ENCODE data around the gene ZKSCAN3. TPM values are rescaled to one million over a fixed set of nuclear protein-coding genes. Genes with fewer than 3 reads are reported as not detected.
"Not testable (repeated sequence)": the region's sequence is repeated elsewhere in the genome, so short reads cannot be mapped to it uniquely, and the experiment has no call there.

ZKSCAN3 gene
- total RNA-seq, 2 donors from 2014 or later: 4.0 to 4.5 TPM

DNA sequence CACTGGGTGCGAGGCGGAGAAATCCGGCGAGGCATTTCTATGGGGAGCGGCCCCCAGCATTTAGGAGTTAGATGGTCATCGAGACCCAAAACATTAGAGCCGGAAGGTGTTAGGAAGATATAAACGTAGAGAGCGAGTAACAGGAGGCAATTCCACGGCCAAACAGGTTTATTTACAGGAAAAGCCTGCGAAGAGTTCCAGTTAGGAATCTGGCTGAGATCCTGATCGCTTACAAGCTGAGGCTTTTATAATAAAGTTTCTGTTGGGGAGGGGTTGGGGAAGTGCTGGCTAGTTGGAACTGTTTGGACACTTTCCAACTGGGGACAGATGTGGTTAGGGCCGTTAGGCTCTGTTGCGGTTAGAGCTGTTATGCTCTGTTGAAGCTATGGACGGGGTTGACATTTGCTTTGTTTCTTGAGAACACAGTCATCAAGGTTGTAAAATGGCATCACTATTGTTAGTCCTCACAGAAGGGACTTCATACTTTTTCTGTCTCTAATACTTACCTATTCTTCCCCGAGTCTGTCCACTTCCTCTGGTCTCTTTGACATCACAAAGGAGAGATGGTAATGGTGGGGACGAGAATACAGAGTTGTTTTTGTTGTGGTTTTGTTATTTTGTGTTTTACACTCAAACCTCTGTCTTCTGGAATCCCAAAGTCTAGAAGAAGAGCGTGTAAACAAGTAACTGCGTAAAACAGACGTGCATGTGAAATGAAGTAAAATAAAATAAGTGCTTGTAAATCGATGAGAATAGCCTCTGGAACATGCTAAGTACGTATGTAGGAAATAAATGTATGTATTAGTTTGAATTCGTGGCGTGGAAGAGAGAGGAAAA, 13.2 kb upstream of the ZKSCAN3 start:
- no peak for DNase-seq (ENCODE audit: low spot score)
- intact Hi-C loops (cut with DNase I): no loop called here

DNA sequence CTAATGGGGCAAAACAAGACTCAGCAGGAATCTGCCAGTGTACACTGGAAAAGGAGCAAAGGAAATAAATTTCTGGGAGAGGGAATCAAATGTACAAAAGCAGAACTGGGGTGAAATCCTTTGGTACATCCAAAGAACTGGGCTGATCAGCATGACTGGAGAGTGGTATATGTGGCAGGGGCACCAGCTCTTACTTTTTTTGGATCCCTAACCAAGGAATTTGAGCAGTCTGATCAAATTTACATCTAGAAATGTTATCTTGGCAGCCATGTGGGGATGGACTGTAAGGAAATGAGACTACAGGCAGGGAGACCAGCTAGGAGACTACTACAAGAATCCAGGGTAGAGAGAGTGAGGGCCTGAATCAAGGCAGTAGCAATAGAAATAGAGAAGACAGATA, 12.6 kb upstream of the ZKSCAN3 start:
- no peak for DNase-seq (ENCODE audit: low spot score)
- intact Hi-C loops (cut with DNase I): no loop called here

DNA sequence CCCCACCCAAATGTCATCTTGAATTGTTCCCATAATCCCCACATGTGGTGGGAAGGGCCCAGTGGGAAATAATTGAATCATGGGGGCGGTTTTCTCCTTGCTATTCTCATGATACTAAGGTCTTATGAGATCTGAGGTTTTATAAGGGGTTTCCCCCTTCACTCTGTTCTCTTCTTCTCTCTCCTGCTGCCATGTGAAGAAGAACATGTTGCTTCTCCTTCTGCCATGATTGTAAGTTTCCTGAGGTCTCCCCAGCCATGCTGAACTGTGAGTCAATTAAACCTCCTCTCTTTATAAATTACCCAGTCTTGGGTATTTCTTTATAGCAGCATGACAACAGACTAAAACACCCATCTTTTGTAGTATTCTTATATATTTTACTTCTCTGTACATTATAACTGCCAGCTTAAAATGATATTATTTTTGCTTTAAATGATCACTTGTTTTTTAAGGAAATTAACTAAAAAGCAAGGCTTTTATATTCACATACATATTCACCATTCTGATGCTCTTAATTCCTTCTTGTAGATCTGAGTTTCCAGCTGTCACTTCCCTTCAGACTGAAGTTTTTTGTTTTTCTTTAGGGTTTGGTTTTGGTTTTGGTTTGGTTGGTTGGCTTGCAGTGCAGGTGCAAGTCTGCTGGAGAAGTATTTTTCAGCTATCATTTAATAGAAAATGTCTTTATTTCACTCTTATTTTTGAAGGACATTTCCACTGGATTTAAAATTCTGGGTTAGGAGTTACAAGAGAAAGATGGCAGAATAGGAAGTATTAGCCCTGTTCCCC, 9.2 kb upstream of the ZKSCAN3 start:
- intact Hi-C loops (cut with DNase I): no loop called here
- no peak for DNase-seq (ENCODE audit: low spot score)

DNA sequence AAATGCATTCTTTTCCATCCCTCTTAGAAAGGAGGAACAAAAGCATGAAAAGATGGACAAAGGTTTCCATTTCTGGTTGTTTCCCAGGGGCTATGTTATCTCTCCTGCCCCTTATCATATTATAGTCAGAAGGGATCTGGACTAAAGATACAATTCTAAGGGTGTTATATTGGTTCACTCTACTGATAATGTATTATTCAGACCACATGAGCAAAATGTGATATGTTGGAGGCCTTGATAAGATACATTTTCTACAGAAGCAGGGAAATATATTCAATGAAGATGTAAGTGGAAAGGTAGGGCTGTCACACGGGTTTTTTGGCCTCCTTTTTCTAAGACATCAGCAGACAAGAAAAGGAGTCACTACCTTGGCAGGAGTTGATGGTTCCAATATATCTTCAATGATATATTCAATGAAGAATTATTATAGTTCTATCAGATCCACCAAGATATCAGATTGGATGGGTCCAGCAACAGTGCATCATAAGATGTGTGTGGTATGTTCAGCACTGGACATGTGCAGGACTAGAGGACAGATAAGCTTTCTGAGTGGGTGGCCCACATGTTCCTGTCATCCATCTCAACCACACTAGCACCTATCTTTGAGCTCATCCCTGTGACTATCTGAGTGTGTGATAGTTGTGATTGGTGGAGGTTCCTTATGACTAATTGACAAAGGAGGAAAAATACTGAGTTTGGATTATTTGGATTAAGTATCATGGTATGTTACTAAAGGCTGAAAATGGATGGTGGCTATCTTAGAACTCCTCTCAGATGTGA, 5.7 kb upstream of the ZKSCAN3 start:
- DNase-seq (ENCODE audit: low spot score): no peak
- intact Hi-C loops (cut with DNase I): no loop called here

DNA sequence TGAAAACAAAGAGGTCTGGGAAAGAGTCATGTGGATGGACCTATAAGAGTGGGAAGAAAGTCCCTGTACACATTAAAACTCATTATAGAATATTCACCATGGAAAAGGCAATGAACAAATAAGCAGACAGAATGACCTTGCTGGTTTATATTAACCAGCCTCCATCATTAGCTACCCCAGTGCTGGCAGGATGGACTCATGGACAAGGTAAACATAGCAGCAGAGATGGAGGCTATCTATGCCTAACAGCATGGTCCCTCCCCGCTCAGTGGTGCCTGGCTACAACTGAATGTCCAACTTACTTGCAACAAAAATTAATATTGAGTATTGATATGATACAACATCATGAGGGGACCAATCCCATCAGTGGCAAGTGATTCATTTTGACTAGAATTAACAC, 4.5 kb upstream of the ZKSCAN3 start:
- intact Hi-C loops (cut with DNase I): no loop called here

DNA sequence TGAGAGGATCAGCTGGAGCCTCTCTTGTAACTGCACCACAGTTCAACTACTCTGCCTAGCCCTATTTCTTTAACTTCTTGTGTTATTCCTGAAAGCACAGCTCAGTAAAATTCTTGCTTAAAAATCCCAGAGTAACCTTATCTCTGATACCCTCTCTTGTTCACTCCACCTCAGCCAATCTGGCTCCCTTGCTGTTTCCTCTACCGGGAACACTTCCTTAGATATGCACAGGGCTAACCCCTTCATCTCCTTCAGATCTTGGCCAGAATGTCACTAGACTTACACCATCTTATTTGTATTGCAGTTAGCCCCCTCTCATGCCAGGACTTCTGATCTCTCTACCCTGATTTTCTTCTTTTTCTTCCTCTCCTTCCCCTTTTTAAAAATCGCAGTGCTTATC, 2.6 kb upstream of the ZKSCAN3 start:
- no peak for DNase-seq (ENCODE audit: low spot score)
- intact Hi-C loops (cut with DNase I): no loop called here

More for the DNA sequence above, 4.5 kb upstream of the ZKSCAN3 start:
- DNase-seq (ENCODE audit: low spot score): no peak

DNA sequence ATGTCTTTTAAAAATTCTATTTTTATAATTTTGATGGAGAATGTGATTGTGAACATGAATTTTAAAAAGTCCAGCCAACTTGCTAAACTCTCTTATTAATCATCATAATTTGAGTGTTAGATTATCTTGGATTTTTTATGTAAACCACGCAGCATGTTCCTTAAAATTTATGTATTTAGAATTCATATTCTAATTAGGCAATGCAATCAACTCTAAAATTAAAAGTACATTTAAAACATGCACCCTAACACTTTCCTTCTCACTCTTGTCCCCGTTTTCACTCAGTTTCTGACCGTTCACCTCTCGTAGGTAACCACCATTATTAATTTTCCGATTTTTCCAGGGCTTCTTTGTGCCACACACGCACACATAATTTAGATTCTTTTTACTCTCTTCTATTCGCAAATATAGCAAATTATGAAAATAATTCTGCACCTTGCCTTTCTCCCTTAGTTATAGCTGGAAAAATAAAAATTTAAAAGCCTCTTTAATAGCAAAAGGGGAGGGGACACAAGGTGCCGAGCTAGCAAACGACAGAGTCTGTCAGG, 329 bp upstream of the ZKSCAN3 start:
- DNase-seq (ENCODE audit: low spot score): no peak

DNA sequence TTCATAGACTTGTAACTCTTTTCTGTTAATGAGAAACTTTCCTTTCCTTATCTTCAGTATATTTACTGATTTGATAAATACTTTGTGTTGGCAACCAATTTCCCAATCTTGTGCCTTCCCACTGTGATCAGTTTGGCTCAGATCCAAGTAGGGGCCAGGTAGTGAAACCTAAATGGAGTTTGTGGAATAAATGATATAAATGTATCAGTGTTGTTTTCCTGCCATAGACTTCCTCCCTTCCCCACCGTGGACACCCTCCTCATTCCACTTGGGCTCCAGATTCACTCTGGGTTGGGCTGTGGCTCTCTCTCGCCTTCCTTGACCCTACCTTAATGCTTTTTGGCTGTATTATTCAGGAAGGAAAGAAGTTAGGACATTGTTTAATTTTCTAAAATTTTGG, 1.3 kb downstream of the ZKSCAN3 start:
- DNase-seq (ENCODE audit: low spot score): no peak
- intact Hi-C loops (cut with DNase I): loop anchor here (10.0 kb wide), 1 partner anchor 216 kb away; no protein-coding TSS in a partner anchor

More for the DNA sequence above, 329 bp upstream of the ZKSCAN3 start:
- intact Hi-C loops (cut with DNase I): no loop called here

DNA sequence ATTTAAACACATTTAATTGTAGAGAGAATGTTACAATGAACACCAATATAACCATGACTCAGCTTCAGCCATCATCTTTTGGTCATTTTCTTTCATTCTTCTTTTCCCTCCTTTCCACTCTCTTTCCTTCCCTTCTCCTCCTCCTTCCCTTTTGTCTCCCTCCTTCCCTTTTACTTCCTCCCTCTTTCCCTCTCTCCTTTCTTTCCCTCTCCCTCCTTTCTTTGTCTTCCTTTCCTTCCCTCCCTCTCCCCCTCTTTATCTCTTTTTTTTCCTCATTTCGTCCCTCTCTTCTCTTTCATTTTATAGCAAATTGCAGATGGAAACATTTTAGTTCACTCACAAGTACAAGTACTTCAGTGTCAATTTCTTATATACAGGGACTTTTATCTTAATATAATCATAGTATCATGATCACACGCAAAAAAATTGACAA, 1.8 kb downstream of the ZKSCAN3 start:
- intact Hi-C loops (cut with DNase I): loop anchor here (10.0 kb wide), 1 partner anchor 217 kb away; no protein-coding TSS in a partner anchor
- DNase-seq (ENCODE audit: low spot score): no peak

DNA sequence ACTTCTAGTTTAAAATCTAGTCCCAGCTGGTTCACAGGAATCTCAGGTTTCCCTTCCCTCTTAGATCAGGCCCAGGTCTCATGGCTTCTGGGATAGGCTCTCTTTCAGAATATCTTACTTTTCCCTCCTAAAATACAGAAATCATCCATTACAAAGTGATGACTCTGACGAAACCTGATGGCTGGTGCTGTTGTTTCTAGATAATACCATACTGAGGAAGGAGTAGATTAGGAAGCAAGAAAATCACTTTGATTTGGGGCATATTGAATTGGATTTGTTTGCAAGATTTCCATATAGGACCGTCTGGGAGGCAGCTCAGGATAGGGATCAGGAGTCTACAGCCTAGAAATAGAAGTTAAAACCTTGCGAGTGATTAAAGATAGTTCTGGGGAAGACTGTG, 3.6 kb downstream of the ZKSCAN3 start:
- intact Hi-C loops (cut with DNase I): loop anchor here (10.0 kb wide), 1 partner anchor 219 kb away; no protein-coding TSS in a partner anchor
- no peak for DNase-seq (ENCODE audit: low spot score)

DNA sequence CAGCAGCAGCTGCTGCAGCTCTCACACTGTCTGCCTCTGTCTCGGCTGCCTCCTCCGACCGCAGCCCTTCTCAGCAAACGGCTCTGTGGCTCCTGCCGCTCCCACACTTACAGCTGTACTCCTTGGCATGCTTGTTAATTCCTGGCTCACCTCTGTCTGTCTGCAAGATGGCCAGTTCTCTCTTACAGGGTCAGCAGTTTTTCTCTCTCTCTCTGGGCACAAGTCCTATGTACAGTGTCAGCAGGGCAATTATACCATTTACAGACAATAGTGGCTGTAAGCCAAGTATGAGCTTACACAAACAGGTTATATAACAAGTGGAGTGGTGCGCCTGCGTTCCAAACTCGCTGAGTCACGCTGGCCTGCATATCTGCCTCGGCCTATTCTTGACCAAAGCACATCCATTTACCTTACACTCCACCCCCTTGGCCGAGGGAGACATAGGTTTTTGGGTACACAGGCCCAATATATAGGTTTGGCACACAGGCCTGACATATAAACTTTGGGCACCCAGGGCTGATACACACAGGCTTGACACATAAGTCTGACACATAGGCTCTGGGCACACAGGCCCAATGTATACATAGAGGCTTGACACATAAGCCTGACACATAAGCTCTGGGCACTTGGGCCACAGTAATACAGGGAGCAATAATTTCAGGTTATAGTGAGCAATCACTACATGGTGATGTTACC, 4.4 kb downstream of the ZKSCAN3 start:
- no peak for DNase-seq (ENCODE audit: low spot score)
- intact Hi-C loops (cut with DNase I): loop anchor here (10.0 kb wide), 1 partner anchor 219 kb away; no protein-coding TSS in a partner anchor

DNA sequence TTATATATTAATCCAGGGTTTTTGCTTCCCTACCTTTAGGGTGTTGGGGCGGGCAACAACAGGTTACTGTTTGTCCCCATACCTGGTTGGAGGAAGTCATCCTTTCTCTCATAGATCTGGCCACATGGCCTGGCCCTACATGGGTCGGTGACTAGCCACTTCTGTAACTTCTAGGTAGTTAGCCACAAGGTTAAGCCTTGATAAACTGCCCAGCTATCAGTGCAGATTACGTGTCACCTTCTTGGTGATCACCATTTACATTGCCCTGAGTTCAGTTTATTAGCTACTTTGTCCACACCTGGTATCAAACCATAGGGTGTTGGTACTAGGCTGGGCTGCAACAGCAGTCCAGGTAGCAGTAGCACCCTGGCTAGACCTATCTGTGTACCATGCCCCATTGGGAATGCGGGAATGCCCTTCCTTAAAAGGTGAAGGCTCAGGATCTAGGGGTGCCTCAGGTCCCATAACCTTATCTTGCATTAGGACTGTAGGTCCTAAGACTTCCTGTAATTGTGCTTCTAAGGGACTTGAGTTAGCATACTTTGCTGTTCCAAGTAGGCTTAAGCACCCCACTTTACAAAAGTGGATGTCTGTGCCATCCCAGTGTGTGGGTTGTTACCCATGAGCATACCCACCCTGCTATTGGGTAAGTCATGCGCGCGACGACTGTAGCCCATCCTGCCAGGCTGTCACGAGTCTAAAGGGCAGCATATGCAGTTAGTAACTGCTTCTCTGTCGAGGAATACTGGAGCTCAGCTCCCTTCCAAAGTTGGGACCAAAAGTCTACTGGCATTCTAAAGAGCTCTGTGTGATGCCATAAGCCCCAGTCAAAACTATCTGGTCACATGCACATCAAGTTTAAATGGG, 5.2 kb downstream of the ZKSCAN3 start:
- no peak for DNase-seq (ENCODE audit: low spot score)
- intact Hi-C loops (cut with DNase I): loop anchor here (10.0 kb wide), 1 partner anchor 220 kb away; no protein-coding TSS in a partner anchor

DNA sequence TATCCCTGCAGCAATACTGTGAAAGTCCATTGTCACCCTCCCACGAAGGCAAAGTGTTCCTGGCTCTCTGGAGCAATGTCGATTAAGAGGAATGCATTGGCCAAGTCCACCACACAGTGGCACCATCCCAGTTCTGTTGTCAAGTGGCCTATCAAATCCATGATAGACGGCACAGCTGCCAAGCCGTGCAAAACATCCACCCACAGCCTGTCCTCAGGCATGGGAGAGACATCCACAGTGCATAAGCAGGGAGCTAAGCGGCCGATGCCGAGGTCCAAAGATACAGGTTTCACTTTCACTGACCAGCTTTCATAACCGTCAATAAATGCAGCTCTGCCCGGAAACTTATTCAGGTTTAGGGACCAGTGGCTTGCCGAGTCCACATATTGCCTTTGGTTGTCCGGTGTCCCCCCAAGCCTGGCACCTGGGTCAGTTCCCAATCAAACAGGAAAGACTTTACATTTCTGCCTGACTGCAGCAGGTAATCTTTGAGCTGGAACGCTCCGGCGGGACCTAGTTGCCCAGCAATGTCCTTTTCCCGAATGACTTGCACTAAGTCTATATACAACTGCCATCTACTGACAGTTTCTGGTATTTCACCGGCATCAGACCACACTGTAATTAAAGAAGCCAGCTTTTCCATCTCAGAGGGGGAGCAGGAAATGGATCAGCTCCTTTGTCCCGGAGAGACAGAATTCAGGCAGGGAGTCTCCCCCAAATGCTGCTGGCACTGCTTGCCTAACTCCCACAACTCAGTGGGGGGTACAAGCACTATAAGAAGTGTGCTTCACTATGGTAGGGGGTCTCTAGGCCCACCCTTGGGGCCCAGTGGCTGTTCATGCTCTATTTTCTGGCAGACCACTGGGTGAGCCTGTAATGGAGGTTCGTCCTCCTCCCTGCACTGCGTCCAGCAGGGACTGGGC, 6.3 kb downstream of the ZKSCAN3 start:
- intact Hi-C loops (cut with DNase I): loop anchor here (10.0 kb wide), 1 partner anchor 221 kb away; no protein-coding TSS in a partner anchor
- DNase-seq (ENCODE audit: low spot score): peak; percentile 85

DNA sequence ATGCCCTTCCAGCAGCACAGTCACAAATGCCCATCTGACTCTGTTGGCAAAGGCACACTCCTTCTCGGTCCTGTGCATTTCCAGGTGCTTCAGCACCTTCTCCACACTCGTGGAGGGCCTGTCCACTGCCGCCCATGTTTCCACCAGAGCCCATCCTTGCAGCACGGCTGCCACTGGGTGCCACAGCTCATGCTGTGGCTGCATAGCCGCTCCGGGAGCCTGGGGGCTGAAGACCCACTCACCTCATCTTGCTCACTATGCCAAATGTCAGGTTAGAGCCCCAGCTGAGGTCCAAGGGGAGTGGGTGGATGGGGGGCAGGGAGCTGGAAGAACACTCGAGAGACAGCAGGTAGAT, 6.9 kb downstream of the ZKSCAN3 start:
- intact Hi-C loops (cut with DNase I): loop anchor here (10.0 kb wide), 1 partner anchor 222 kb away; no protein-coding TSS in a partner anchor

DNA sequence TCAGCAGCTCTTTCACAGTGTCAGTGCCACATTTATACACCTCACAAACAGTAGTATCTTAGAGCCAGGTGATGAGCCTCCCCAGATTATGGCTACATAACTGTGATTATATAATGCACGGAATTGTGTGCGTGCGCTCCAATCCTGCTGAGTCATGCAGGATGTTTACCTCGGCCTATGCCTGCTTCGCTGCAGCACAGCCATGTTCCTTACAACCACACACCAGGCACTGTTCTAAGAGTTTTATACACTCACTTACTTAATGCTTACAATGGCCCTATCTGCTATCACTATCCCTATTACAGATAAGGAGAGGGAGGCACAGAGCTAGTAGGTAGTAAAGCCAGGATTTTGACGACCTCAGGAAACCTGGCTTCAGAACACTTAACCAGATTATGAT, 7.3 kb downstream of the ZKSCAN3 start:
- DNase-seq (ENCODE audit: low spot score): no peak
- intact Hi-C loops (cut with DNase I): loop anchor here (10.0 kb wide), 1 partner anchor 222 kb away; no protein-coding TSS in a partner anchor

More for the DNA sequence above, 6.9 kb downstream of the ZKSCAN3 start:
- no peak for DNase-seq (ENCODE audit: low spot score)

DNA sequence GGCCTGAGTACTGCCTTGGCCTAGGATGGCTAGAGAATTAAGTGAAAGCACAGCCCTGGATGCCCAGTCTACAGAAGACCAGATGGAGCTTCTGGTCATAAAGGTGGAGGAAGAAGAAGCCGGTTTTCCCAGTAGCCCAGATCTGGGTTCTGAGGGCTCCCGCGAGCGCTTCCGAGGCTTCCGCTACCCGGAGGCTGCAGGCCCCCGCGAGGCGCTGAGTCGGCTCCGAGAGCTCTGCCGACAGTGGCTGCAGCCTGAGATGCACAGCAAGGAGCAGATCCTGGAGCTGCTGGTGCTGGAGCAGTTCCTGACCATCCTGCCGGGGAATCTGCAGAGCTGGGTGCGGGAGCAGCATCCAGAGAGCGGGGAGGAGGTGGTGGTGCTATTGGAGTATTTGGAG, 9.8 kb downstream of the ZKSCAN3 start:
- intact Hi-C loops (cut with DNase I): loop anchor here (10.0 kb wide), 1 partner anchor 225 kb away; no protein-coding TSS in a partner anchor
- DNase-seq (ENCODE audit: low spot score): not testable (repeated sequence)
